HG03066 (cell line): ENCODE results near the gene DMBX1.

Source experiments
- ATAC-seq: cut with Tn5 transposase; IDR thresholded peaks from one replicate; pipeline ENCODE4 v1.9.1; 2021; ENCODE audit warnings: low read depth; ENCODE audit not compliant: unreplicated experiment

DMBX1 gene

DNA sequence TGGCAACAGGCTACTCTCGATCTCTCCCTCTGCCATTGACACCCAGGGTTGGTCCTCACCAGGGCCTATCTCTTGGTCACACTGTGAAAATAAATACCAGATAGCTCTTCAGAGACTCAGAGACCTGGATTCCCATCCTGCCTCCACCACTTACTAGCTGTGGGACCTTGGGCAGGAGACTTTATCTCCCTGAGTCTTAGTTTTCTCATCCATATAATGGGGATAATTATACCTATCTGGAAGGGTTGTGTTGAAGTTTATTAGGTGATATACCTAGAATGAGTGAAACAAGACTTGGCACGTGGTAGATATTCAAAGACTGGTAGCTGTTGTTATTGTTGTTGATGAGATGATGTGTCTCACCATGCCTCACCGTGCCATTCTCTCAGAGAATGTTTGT lies 7.4 kb downstream of the DMBX1 start:
- ATAC-seq, result no peak

- ATAC-seq, result no peak
These were observed 8.0 kb downstream of the DMBX1 start for GRCh38 chr1:46497665-46498064.

DNA sequence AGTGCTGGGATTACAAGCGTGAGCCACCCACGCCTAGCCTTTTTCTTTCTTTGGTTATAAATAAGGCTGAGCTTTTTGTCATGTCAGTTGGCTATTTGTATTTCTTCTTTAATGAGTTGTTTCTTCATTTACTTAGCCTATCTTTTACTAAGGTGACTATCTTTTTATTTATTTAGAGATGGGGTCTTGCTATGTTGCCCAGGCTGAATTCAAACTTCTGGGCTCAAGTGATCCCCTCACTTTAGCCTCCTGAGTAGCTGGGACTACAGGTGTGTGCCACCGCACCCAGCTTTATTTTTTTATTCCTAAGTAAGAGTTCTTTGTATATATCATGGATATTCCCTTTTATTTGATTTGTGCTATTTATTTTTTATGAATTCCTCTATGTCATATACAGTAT lies 11.9 kb downstream of the DMBX1 start:
- no peak for ATAC-seq

- ATAC-seq, result no peak
These were observed 13.8 kb downstream of the DMBX1 start for GRCh38 chr1:46503421-46503820.

- no peak for ATAC-seq
These were observed 17.0 kb downstream of the DMBX1 start for GRCh38 chr1:46506470-46507219.

- no peak for ATAC-seq
These were observed 19.1 kb downstream of the DMBX1 start for GRCh38 chr1:46508757-46509156.

DNA sequence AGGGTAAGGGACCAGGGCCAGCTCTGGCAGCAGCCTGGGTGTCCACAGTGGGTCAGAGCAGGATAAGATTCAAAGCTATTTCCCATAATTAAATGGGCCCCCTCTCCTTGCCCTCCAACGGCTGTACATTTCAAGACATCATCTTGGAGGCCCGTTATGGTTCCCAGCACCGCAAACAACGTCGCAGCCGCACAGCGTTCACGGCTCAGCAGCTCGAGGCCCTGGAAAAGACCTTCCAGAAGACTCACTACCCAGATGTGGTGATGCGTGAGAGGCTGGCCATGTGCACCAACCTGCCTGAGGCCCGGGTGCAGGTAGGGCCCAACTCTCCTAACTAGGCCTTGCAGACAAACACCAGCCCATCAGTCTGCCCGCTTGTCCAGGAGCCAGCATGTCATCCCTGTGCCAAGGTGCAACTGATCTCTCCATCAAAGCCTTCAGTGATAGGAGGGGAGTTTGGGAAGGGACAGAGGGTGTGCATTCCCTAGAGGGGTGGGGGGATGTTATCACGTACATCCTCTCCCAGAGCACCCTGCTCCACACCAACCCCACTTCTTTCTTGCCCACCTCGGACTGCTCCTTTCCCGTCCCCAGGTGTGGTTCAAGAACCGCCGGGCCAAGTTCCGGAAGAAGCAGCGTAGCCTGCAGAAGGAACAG lies 20.8 kb downstream of the DMBX1 start:
- no peak for ATAC-seq

GRCh38 chr1:46510998-46511365 lies 21.3 kb downstream of the DMBX1 start:
- ATAC-seq, result no peak

GRCh38 chr1:46512135-46512791 lies 22.6 kb downstream of the DMBX1 start:
- no peak for ATAC-seq

DNA sequence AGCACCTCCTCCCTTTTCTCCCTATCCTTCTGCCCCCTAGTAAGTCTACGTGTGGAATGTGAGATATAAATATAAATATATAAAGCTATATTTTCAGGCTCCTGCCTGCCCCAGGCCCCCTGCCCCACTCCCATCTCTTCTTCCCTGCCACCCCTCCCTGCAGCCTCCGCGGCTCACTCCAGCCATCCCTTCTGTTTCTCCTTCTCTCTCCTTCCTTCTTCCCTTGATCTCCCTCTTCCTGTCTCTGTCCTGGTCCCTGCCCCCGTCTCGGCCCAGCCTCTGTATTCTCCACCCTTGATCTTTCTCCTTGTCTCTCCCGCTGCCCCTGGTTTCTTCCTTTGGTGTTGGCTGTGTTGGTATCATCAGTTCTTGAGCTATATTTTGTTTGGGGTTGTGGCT lies 23.2 kb downstream of the DMBX1 start:
- no peak for ATAC-seq

DNA sequence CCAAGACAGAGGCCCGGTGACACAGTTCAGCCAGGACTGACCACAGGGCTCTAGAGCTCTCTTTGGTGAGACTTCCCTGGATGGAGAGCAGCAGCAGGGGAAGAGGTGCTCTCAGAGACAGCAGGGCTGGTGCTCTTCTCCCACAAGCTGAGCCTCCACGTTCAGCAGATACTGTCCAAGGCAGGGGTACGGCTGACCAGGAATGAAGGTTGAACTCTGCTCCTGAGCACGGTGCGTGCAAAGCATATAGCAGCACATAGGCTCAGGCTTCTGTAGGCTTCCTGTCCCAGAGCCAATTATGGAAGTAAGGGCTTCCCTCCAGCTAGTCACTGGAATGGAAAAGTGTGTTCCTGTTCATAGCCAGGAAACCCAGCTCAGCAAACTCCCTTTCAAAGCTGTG lies 23.9 kb downstream of the DMBX1 start:
- no peak for ATAC-seq

DNA sequence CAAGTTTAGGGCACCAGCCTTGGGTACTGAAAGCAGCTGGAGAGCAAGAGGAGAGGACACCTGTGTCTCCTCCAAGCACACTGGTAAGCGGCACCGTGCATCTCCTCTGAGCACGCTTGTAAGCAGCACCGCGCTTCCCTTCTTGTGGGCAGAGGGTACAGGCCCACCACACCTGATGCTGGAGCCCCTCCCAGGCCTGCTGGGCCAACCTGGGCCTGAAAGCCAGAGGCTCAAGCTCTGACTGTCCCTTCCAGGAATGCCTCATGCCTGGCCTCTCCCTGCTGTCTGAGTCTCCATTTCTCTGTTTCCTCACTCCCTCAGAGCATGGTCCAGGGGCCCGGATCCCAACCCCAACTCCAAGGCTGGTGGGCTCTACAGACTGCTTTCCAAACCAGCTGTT lies 25.9 kb downstream of the DMBX1 start:
- no peak for ATAC-seq

GRCh38 chr1:46516200-46516950 lies 26.7 kb downstream of the DMBX1 start:
- ATAC-seq, result no peak

DNA sequence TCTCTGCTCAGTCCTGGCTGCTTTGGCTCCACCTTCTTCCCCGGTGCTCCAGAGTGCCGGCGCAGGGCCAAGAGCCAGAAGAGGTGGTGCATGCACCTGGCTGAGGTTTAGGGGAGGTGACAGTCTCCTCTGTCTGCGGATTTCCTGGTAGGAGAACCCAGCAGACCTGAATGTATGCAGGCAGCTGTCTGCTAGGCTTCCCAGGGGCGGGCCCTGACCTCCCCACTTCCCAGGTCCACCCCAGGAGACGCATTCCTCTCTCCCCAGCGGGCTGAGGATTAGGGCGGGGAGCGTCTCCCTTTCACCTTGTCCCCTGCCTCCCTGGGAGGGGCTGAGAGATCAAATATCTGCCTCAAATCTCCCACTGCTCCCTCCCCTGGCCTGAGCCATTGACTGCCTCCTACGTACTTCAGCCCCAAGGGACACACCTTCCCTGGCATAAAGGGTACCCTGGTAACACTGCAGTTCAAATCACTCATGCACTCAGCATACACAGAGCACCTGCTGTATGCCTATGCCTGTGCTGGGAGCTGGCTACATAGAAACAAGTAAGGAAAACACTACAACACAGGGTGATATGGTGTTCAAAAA lies 27.5 kb downstream of the DMBX1 start:
- no peak for ATAC-seq

DNA sequence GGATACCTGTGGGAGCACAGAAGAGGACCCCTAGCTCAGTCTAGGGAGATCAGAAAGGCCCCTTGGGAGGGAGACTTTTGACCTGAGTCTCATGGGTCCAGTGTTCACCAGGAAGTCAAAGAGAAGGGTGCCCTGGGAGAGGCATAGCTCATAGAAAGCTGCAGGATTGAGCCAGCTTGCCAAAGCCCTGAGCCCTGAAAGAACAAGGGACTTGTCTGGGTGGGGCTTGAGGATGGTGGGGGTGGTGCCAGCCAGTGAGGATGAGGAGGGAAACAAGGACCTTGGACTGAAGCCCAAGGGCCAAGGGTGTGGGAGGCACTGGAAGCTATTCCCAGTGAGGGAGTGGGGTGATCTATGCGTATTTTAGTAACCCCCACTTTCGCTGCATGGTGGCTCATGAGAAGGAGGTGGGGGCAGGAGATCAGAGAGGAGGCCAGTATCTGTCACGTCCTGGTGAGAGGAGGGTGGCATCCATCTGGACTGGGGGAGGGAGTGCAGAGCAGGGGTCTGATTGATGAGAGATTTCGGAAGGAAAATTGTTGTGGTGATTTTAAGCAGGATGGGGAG lies 28.4 kb downstream of the DMBX1 start:
- ATAC-seq, result no peak

DNA sequence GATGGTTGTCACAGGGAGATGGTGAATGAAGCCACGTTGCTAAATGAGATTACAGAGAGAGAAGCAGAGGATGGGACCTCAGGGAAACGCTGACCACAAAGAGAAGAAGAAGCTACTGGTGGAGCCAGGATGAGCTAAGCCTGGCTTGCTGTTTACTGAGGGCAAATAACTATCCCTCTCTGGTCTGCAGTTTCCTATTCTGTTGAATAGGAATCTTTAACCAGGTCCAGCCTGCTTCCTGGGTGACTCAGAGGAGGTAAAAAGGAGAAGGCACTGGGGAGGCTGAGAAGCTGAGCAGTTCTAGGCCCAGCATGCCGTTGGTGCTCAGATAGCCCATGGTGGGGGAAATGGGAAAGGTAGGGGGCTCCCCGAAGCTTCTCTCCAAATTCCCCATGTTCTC lies 29.6 kb downstream of the DMBX1 start:
- no peak for ATAC-seq

DNA sequence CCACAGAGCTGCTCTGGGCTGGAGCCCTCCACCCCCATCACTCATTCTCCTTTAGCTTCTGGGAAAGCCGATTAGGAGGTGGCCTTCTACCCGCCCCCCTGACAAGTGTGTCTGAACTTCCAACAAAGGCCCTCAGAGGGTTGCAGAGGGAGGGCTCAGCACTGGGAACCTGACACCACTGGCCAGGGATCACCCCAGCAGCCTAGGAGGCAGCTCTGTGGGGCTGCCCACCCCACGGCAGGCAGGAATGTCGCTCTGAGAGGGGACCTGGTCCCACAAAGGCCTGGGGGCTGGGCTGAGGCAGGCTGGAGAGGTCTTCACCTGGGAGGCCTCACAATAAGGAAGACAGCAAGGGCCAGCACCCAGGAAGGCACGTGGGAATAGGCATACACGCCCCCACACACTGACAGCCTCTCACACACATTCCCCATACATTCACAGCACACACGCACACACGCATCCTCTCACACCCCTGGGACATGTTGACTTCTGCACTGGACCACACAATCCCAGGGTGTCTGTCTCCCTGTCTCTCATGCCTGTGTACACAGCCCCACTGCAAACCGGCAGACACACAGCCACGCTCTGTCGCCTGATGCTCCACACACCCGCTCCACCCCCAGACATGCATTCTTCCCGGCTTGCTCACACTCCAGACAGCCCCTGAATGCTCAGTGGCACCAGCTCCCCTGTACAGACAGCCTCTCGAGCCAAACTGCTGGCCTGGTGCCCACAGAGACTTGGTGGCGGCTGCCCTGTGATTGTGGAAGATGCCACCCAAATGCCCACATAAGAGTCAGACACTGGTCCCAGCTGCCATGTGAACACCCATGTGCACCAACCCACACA lies 30.7 kb downstream of the DMBX1 start:
- ATAC-seq, result no peak

DNA sequence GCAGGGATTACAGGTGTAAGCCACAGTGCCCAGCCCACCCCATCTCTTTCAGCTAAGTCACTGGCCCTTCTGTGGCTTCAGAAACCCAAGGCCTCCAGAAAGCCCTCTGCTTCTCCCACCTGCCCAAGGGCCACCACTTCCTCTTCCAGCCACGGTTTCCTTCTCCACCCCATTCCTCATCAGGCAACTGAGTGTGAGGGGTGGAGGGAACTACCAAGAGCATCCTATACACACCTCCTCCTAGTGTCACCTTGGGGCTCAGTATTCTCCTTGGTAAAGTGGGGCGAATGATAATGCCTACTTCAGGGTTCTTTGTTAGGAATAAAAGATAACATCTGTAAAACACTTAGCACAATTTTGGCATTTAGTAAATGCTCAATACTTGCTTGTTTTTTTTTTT lies 31.8 kb downstream of the DMBX1 start:
- ATAC-seq, result no peak

- no peak for ATAC-seq
These were observed 32.7 kb downstream of the DMBX1 start for GRCh38 chr1:46522184-46522968.
